Tibial nerve (tissue), 4 donors: ENCODE measurements around the gene PCDHGA10. TPM values are rescaled to one million over a fixed set of nuclear protein-coding genes. Genes with fewer than 3 reads are reported as not detected.
"Not testable (repeated sequence)": the region's sequence is repeated elsewhere in the genome, so short reads cannot be mapped to it uniquely, and the experiment has no call there.

Source experiments
- DNase-seq, 2 donors: peaks; one replicate each; pipeline ENCODE4 v3.0.0-alpha.2; 2019; ENCODE audit warnings: low spot score in 2 of 2
- H3K27ac ChIP-seq, 4 donors: fragments of 200-600 bp; sonication (generic) in 3 of 4; one replicate each; pipeline ENCODE4 v1.5.1; 2017 to 2019; ENCODE audit warnings: mild to moderate bottlenecking in 1 of 4
- H3K27me3 ChIP-seq, 2 donors: fragments of 200-600 bp; sonication (generic) in 1 of 2; one replicate each; pipeline versions ENCODE4 v1.5.1 to v1.6.0; 2017 to 2019
- H3K36me3 ChIP-seq, 3 donors: fragments of 200-600 bp; sonication (generic); one replicate each; pipeline ENCODE4 v1.5.1; 2018 to 2019
- H3K4me1 ChIP-seq, 4 donors: fragments of 200-600 bp; sonication (generic) in 3 of 4; one replicate each; pipeline ENCODE4 v1.5.1; 2017 to 2019
- H3K4me3 ChIP-seq, 4 donors: fragments of 200-600 bp; sonication (generic) in 3 of 4; one replicate each; pipeline ENCODE4 v1.5.1; 2017 to 2019; ENCODE audit warnings: mild to moderate bottlenecking in 1 of 4, moderate library complexity in 1 of 4
- H3K9me3 ChIP-seq, 4 donors: fragments of 200-600 bp; sonication (generic) in 3 of 4; one replicate each; pipeline ENCODE4 v1.5.1; 2017 to 2019
- EP300 ChIP-seq, 2 donors: sonication (generic); formaldehyde crosslinking; IDR thresholded peaks; one replicate each; pipeline ENCODE4 v1.6.1; 2017; ENCODE audit warnings: antibody characterized with exemption in 2 of 2, mild to moderate bottlenecking in 1 of 2
- POLR2A ChIP-seq, 2 donors: fragments of 450-650 bp; IDR thresholded peaks; one replicate each; pipeline ENCODE4 v1.6.1; 2017; ENCODE audit warnings: antibody characterized with exemption in 2 of 2, mild to moderate bottlenecking in 2 of 2, moderate library complexity in 2 of 2
- whole genome bisulfite sequencing, 2 donors: methylation state at CpG; one replicate each; pipeline ENCODE4 v1.1.5; 2018; 5-methylcytosine and 5-hydroxymethylcytosine counted together
- total RNA-seq, 4 donors: library from RNA; depleted of rRNA; stranded (reverse); fragments of >200 nt; gene quantifications; one replicate each; pipeline ENCODE4 v1.1.0, GENCODE V29; 2016
- TF ChIP-seq, protein P1 (sequence below), 5 experiments: fragments of 200-600 bp in 3 of 5; fragments of 450-650 bp in 2 of 5; sonication (generic) in 3 of 5; IDR thresholded peaks; one replicate each; pipeline ENCODE4 v1.5.1; 2016 to 2019; ENCODE audit warnings: antibody characterized with exemption in 5 of 5, mild to moderate bottlenecking in 3 of 5, moderate library complexity in 2 of 5

Gene PCDHGA10
- total RNA-seq, 4 donors from 2014 or later, result 7.6 to 15.0 (median 10.6) TPM

DNA sequence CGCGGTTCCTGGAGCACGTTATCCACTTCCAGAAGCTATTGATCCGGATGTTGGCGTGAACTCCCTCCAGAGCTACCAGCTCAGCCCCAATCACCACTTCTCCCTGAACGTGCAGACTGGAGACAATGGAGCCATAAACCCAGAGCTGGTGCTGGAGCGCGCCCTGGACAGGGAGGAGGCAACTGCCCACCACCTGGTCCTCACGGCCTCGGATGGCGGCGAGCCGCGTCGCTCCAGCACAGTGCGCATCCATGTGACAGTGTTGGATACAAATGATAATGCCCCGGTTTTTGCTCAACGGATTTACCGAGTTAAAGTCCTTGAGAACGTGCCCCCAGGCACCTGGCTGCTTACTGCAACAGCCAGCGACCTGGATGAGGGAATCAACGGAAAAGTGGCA lies 9.4 kb upstream of the PCDHGA10 start:
- DNase-seq, result no peak
- WGBS, 2 donors, result 35 to 39% methylated on average over 22 of the region's 22 CpGs
- peaks cover 0 to 22% (median 0%) of the 10 kb centered on the region in 3 donors for H3K36me3 ChIP-seq
- peak overlapping the region in 1 of 4 donors; percentile 34 for H3K4me3 ChIP-seq
- TF ChIP-seq POLR2A (IDR thresholded peaks at IDR 0.05), result no peak
- TF ChIP-seq, protein P1, sequence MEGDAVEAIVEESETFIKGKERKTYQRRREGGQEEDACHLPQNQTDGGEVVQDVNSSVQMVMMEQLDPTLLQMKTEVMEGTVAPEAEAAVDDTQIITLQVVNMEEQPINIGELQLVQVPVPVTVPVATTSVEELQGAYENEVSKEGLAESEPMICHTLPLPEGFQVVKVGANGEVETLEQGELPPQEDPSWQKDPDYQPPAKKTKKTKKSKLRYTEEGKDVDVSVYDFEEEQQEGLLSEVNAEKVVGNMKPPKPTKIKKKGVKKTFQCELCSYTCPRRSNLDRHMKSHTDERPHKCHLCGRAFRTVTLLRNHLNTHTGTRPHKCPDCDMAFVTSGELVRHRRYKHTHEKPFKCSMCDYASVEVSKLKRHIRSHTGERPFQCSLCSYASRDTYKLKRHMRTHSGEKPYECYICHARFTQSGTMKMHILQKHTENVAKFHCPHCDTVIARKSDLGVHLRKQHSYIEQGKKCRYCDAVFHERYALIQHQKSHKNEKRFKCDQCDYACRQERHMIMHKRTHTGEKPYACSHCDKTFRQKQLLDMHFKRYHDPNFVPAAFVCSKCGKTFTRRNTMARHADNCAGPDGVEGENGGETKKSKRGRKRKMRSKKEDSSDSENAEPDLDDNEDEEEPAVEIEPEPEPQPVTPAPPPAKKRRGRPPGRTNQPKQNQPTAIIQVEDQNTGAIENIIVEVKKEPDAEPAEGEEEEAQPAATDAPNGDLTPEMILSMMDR (IDR thresholded peaks at IDR 0.05), result no peak
- no peak for TF ChIP-seq EP300 (IDR thresholded peaks at IDR 0.05)
- no peak overlapping the region for H3K27ac ChIP-seq
- H3K9me3 ChIP-seq, result peaks cover 0 to 97% (median 52%) of the 10 kb centered on the region in 4 donors
- no peaks in the 10 kb centered on the region for H3K27me3 ChIP-seq
- no peaks in the 10 kb centered on the region for H3K4me1 ChIP-seq

DNA sequence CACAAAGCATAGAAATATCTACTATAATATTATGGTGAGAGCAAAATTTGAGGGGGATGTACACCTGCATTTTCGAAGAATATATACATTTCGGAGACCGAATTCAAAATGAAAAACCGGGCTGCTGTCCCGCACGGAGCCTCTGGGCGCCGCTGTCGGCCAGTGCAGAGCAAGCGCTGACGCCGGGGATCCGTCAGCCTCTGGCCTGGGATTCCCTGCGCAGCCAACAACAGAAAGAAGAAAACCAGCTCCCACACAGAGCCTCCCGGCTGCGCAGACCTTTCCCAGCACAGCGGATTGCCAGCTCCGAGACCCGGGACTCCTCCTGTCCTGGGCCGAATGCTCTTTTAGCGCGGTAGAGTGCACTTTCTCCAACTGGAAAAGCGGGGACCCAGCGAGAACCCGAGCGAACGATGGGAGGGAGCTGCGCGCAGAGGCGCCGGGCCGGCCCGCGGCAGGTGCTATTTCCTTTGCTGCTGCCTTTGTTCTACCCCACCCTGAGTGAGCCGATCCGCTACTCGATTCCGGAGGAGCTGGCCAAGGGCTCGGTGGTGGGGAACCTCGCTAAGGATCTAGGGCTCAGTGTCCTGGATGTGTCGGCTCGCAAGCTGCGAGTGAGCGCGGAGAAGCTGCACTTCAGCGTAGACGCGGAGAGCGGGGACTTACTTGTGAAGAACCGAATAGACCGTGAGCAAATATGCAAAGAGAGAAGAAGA lies 4.8 kb upstream of the PCDHGA10 start, which contains the start of gene PCDHGB6:
TSS of gene PCDHGB6 (plus strand) at position 232 of the 716 bp plus-strand sequence. CDS start at position 414, 182 bp downstream.
- not testable (repeated sequence) for H3K4me1 ChIP-seq, DNase-seq, H3K27ac ChIP-seq, H3K27me3 ChIP-seq
- TF ChIP-seq, protein P1 (IDR thresholded peaks at IDR 0.05), result peak; percentile 9 to 53 (median 41)
- Histone ChIP-seq H3K36me3 (peaks cover 0 to 42% (median 0%) of the 10 kb centered on the region in 3 donors), H3K9me3 (peaks cover 3 to 99% (median 46%) of the 10 kb centered on the region in 4 donors), H3K4me3 (peak within 1 kb of the TSS in 3 of 4 donors; percentile 7 to 42 (median 16))
- 13% methylated on average over 37 to 41 of the region's 51 CpGs for WGBS, 2 donors

DNA sequence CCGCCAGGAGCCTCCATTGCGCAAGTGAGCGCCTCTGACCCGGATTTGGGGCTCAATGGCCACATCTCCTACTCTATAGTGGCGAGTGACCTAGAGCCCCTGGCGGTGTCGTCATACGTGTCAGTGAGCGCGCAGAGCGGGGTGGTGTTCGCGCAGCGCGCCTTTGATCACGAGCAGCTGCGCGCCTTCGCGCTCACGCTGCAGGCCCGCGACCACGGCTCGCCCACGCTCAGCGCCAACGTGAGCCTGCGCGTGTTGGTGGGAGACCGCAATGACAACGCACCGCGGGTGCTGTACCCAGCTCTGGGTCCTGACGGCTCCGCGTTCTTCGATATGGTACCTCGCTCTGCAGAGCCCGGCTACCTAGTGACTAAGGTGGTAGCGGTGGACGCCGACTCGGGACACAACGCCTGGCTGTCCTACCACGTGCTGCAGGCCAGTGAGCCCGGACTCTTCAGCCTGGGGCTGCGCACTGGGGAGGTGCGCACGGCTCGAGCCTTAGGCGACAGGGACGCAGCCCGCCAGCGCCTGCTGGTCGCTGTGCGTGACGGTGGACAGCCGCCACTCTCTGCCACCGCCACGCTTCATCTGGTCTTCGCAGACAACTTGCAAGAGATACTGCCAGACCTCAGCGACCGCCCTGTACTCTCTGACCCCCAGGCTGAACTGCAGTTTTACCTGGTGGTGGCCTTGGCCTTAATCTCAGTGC lies 3.0 kb upstream of the PCDHGA10 start:
- Histone ChIP-seq H3K27me3 (no peaks in the 10 kb centered on the region), H3K36me3 (peaks cover 0 to 40% (median 0%) of the 10 kb centered on the region in 3 donors), H3K9me3 (peaks cover 5 to 99% (median 48%) of the 10 kb centered on the region in 4 donors), H3K4me1 (peaks cover 0 to 4% (median 0%) of the 10 kb centered on the region in 4 donors), H3K4me3 (no peak overlapping the region), H3K27ac (no peak overlapping the region)
- no peak for DNase-seq
- WGBS, 2 donors, result 28% methylated on average over 20 to 48 of the region's 64 CpGs
- no peak for TF ChIP-seq POLR2A (IDR thresholded peaks at IDR 0.05)
- no peak for TF ChIP-seq EP300 (IDR thresholded peaks at IDR 0.05)
- TF ChIP-seq, protein P1 (IDR thresholded peaks at IDR 0.05), result no peak

DNA sequence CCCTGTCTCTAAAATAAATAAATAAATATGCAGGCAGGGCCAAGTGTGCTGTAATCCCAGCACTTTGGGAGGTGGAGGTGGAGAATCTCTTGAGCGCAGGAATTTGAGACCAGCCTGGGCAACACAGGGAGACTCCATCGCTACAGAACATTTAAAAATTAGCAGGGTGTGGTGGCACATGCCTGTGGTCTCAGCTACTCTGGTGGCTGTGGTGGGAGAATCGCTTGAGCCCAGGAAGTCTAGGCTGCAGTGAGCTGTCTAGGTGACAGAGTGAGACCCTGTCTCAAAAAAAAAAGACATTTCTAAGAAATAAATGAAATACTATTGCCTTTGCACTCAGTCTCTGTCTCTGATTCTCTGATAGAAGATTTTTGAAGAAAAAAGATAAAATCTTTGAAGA lies 1.2 kb upstream of the PCDHGA10 start:
- TF ChIP-seq, protein P1 (IDR thresholded peaks at IDR 0.05), result no peak
- TF ChIP-seq POLR2A (IDR thresholded peaks at IDR 0.05), result no peak
- TF ChIP-seq EP300 (IDR thresholded peaks at IDR 0.05), result no peak
- Histone ChIP-seq H3K4me3 (no peak overlapping the region), H3K36me3 (peaks cover 0 to 34% (median 0%) of the 10 kb centered on the region in 3 donors), H3K27me3 (no peaks in the 10 kb centered on the region), H3K27ac (no peak overlapping the region), H3K4me1 (peaks cover 0 to 4% (median 0%) of the 10 kb centered on the region in 4 donors), H3K9me3 (peaks cover 5 to 99% (median 45%) of the 10 kb centered on the region in 4 donors)
- 61 to 73% methylated on average over 3 of the region's 3 CpGs for WGBS, 2 donors
- no peak for DNase-seq
